Uterus (tissue), 2 donors: ENCODE measurements around the gene ANXA6.

Experiments used
- CTCF ChIP-seq, 4 experiments: fragments of 200-600 bp in 2 of 4; fragments of 450-650 bp in 2 of 4; sonication (generic) in 2 of 4; IDR thresholded peaks; one replicate each; pipeline ENCODE4 v1.5.1; 2016 to 2019; ENCODE audit warnings: antibody characterized with exemption in 4 of 4, mild to moderate bottlenecking in 2 of 4, moderate library complexity in 1 of 4
- POLR2A ChIP-seq, 2 donors: fragments of 450-650 bp; IDR thresholded peaks; one replicate each; pipeline ENCODE4 v1.6.1; 2016; ENCODE audit warnings: antibody characterized with exemption in 2 of 2, mild to moderate bottlenecking in 1 of 2, moderate library complexity in 1 of 2

DNA sequence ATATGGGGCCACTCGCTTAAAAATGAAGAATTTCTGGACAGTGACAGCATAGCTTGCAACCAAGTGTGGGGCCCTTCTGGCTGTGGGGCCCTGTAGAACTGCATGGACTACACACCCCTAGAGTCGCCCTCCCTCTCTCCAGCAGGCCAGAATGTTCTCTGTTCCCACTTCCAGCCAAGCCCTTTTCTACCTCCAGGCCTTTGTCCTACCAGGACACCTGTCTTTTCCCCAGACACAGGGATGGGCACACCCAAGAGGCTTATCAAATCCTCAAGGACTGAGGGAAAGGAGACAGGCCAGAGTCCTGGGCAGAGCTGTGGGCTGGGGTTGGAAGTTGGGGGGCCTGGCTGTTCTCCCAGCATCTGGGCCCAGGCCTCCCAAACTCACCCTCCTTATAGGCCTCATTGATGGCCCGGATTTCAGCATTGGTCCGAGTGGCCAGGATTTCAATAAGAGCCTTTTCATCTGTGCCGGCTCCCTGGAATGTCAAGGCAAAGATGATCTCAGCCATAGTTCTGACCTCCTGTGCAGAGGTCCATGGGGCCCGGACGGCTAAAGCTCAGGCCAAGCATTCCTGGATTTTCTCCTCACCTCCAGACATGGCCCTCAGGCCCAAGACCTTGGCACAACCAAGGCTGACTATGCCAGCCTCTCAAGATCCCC is 38.5 kb downstream of the ANXA6 start:
- TF ChIP-seq POLR2A (IDR thresholded peaks at IDR 0.05) (no peak), CTCF (IDR thresholded peaks at IDR 0.05) (no peak)
